ENCODE results near the gene SPDYE1. TPM values are rescaled to one million over a fixed set of nuclear protein-coding genes. Genes with fewer than 3 reads are reported as not detected.
"Not testable (repeated sequence)": the region's sequence is repeated elsewhere in the genome, so short reads cannot be mapped to it uniquely, and the experiment has no call there.

SPDYE1 gene
- total RNA-seq, 2 experiments from 2014 or later = not detected

- H3K36me3 Mint-ChIP-seq (ENCODE audit: low read depth); H3K9me3 Mint-ChIP-seq; CTCF ChIA-PET; H3K4me3 Mint-ChIP-seq; DNase-seq; H3K4me1 Mint-ChIP-seq (ENCODE audit: low read depth); H3K27me3 Mint-ChIP-seq (ENCODE audit: low read depth); H3K27ac Mint-ChIP-seq; intact Hi-C loops (cut with micrococcal nuclease): not testable (repeated sequence)
Observed at GRCh38 chr7:43974725-43975482, 22.8 kb upstream of the SPDYE1 start.

- DNase-seq = no peak
- Mint-ChIP-seq H3K36me3 (ENCODE audit: low read depth) (no peaks in the 10 kb centered on the region), H3K4me1 (ENCODE audit: low read depth) (no peaks in the 10 kb centered on the region), H3K9me3 (no peaks in the 10 kb centered on the region), H3K27ac (no peak overlapping the region), H3K4me3 (no peak overlapping the region), H3K27me3 (ENCODE audit: low read depth) (no peaks in the 10 kb centered on the region)
- intact Hi-C loops (cut with micrococcal nuclease) = no loop called here
- CTCF ChIA-PET = no interaction called here
Observed at GRCh38 chr7:43977525-43977924, 20.2 kb upstream of the SPDYE1 start.

- DNase-seq; H3K27ac Mint-ChIP-seq; H3K4me1 Mint-ChIP-seq (ENCODE audit: low read depth); H3K9me3 Mint-ChIP-seq; intact Hi-C loops (cut with micrococcal nuclease); CTCF ChIA-PET; H3K27me3 Mint-ChIP-seq (ENCODE audit: low read depth); H3K4me3 Mint-ChIP-seq; H3K36me3 Mint-ChIP-seq (ENCODE audit: low read depth): not testable (repeated sequence)
Observed at GRCh38 chr7:43978102-43978501, 19.6 kb upstream of the SPDYE1 start.

- DNase-seq; H3K36me3 Mint-ChIP-seq (ENCODE audit: low read depth); H3K4me3 Mint-ChIP-seq; intact Hi-C loops (cut with micrococcal nuclease); H3K4me1 Mint-ChIP-seq (ENCODE audit: low read depth); H3K9me3 Mint-ChIP-seq; H3K27me3 Mint-ChIP-seq (ENCODE audit: low read depth); H3K27ac Mint-ChIP-seq: not testable (repeated sequence)
- CTCF ChIA-PET = interaction anchor here (0.7 kb wide), 1 partner anchor 564 kb away, joined by 3 read pairs; no protein-coding TSS in a partner anchor
Observed at GRCh38 chr7:43982848-43983247, 14.8 kb upstream of the SPDYE1 start.

- DNase-seq; H3K27me3 Mint-ChIP-seq (ENCODE audit: low read depth); H3K27ac Mint-ChIP-seq; H3K4me3 Mint-ChIP-seq; H3K36me3 Mint-ChIP-seq (ENCODE audit: low read depth); H3K9me3 Mint-ChIP-seq; intact Hi-C loops (cut with micrococcal nuclease); H3K4me1 Mint-ChIP-seq (ENCODE audit: low read depth): not testable (repeated sequence)
- CTCF ChIA-PET = interaction anchor here (0.6 to 0.7 kb wide), 2 partner anchors 563 to 1225 kb away, joined by 3 read pairs; no protein-coding TSS in a partner anchor
Observed at GRCh38 chr7:43983736-43984135, 14.0 kb upstream of the SPDYE1 start.

GRCh38 chr7:43985904-43986864 lies 11.5 kb upstream of the SPDYE1 start:
- H3K36me3 Mint-ChIP-seq (ENCODE audit: low read depth); H3K9me3 Mint-ChIP-seq; CTCF ChIA-PET; H3K4me3 Mint-ChIP-seq; H3K27me3 Mint-ChIP-seq (ENCODE audit: low read depth); H3K27ac Mint-ChIP-seq; intact Hi-C loops (cut with micrococcal nuclease); H3K4me1 Mint-ChIP-seq (ENCODE audit: low read depth): not testable (repeated sequence)
- DNase-seq = peak; percentile 90

GRCh38 chr7:43987476-43987875 lies 10.2 kb upstream of the SPDYE1 start:
- intact Hi-C loops (cut with micrococcal nuclease); CTCF ChIA-PET; DNase-seq; H3K27me3 Mint-ChIP-seq (ENCODE audit: low read depth); H3K36me3 Mint-ChIP-seq (ENCODE audit: low read depth); H3K4me3 Mint-ChIP-seq; H3K9me3 Mint-ChIP-seq; H3K4me1 Mint-ChIP-seq (ENCODE audit: low read depth); H3K27ac Mint-ChIP-seq: not testable (repeated sequence)

GRCh38 chr7:43990011-43990585 lies 7.6 kb upstream of the SPDYE1 start:
- H3K36me3 Mint-ChIP-seq (ENCODE audit: low read depth); intact Hi-C loops (cut with micrococcal nuclease); CTCF ChIA-PET; H3K27ac Mint-ChIP-seq; H3K4me1 Mint-ChIP-seq (ENCODE audit: low read depth); H3K4me3 Mint-ChIP-seq; H3K27me3 Mint-ChIP-seq (ENCODE audit: low read depth); DNase-seq; H3K9me3 Mint-ChIP-seq: not testable (repeated sequence)

GRCh38 chr7:43990829-43991228 lies 6.9 kb upstream of the SPDYE1 start:
- H3K27me3 Mint-ChIP-seq (ENCODE audit: low read depth); H3K4me3 Mint-ChIP-seq; H3K36me3 Mint-ChIP-seq (ENCODE audit: low read depth); intact Hi-C loops (cut with micrococcal nuclease); H3K9me3 Mint-ChIP-seq; H3K4me1 Mint-ChIP-seq (ENCODE audit: low read depth); CTCF ChIA-PET; DNase-seq; H3K27ac Mint-ChIP-seq: not testable (repeated sequence)

- CTCF ChIA-PET; H3K36me3 Mint-ChIP-seq (ENCODE audit: low read depth); H3K4me3 Mint-ChIP-seq; intact Hi-C loops (cut with micrococcal nuclease); H3K4me1 Mint-ChIP-seq (ENCODE audit: low read depth); H3K27me3 Mint-ChIP-seq (ENCODE audit: low read depth); DNase-seq; H3K27ac Mint-ChIP-seq; H3K9me3 Mint-ChIP-seq: not testable (repeated sequence)
Observed at GRCh38 chr7:43992896-43993295, 4.8 kb upstream of the SPDYE1 start.

GRCh38 chr7:43994681-43995080 lies 3.0 kb upstream of the SPDYE1 start:
- DNase-seq; H3K4me3 Mint-ChIP-seq; H3K27me3 Mint-ChIP-seq (ENCODE audit: low read depth); H3K36me3 Mint-ChIP-seq (ENCODE audit: low read depth); H3K9me3 Mint-ChIP-seq; H3K4me1 Mint-ChIP-seq (ENCODE audit: low read depth); H3K27ac Mint-ChIP-seq; CTCF ChIA-PET; intact Hi-C loops (cut with micrococcal nuclease): not testable (repeated sequence)

- intact Hi-C loops (cut with micrococcal nuclease); H3K36me3 Mint-ChIP-seq (ENCODE audit: low read depth); H3K4me1 Mint-ChIP-seq (ENCODE audit: low read depth); DNase-seq; CTCF ChIA-PET; H3K27me3 Mint-ChIP-seq (ENCODE audit: low read depth); H3K27ac Mint-ChIP-seq; H3K4me3 Mint-ChIP-seq; H3K9me3 Mint-ChIP-seq: not testable (repeated sequence)
Observed at GRCh38 chr7:44012081-44012480, 14.4 kb downstream of the SPDYE1 start.

Data from activated naive CD4-positive, alpha-beta T cell treated with anti-CD3 and anti-CD28 coated beads for 36 hours (primary cell).